GM12873 (cell line): ENCODE measurements around the gene MMP27.

Experiments
- CTCF ChIP-seq: IDR thresholded peaks from 2 replicates; pipeline ENCODE4 v1.5.1; 2012; ENCODE audit warnings: low read depth, mild to moderate bottlenecking, moderate library complexity, low read length, control low read depth; ENCODE audit not compliant: insufficient read depth; ENCODE audit errors: missing control alignments

Gene MMP27

GRCh38 chr11:102662607-102663006 lies 43.0 kb downstream of the MMP27 start:
- TF ChIP-seq CTCF = no peak

- TF ChIP-seq CTCF = no peak
These were observed 44.5 kb downstream of the MMP27 start for GRCh38 chr11:102661040-102661439.

DNA sequence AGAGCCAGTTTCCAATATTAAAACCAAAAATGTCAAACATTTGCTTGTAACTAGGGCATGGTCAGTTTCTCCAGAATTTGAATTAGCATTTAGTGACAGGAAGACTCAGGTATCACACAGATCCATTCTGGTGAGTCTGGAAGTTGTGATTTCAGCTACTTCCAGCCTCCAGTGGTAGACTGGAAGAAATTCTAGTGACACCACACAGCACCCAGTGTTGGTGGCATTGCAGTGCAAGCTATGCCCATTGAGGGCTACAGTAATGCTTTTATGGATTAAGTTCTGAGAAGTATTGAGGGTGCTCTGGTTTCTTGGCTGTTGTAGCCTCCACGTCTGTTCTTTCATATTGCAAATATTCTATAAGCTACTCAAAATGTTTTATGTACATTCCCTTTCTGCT lies 49.0 kb downstream of the MMP27 start:
- TF ChIP-seq CTCF = no peak

GRCh38 chr11:102655547-102655946 lies 50.0 kb downstream of the MMP27 start:
- no peak for TF ChIP-seq CTCF

DNA sequence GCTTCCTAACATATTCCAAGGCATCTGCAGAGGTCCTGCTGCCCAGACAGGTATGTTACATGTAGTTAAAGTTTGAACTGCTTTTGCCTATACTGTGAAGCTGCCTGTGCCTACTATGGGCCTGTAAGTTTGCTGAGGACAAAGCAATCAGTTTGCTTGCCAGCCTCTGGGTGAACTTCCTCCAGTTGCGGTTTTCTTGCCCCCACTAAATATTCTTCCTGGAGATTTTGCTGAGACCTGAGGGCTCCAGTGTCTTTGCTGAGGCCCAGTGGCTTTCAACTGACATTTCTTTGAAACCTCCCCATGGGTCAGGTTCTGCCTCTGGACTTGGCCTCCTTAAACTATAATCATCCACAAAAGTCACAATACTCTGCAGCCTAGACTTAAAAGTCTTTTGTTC lies 50.8 kb downstream of the MMP27 start:
- TF ChIP-seq CTCF = no peak

DNA sequence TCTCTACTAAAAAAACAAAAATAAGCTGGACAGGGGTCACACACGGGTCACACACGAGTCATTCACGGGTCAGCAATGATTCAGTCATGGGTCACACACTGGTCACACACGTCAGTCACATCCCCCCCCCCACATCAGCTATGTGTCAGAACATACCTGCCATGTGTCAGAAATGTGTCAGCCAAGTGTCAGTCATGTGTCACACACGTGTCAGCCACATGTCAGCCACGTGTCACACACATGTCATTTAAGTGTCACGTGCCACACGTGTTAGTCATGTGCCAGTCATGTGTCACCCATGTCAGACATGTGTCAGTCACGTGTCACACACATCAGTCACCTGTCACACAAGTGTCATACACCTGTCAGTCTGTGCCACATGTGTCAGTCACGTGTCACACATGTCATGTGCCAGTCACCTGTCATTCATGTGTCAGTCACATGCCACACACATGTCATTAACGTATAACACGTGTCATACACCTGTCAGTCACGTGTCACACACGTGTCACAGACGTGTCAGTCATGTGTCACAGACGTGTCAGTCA lies 51.8 kb downstream of the MMP27 start:
- no peak for TF ChIP-seq CTCF

GRCh38 chr11:102647430-102647829 lies 58.1 kb downstream of the MMP27 start:
- no peak for TF ChIP-seq CTCF
